Fibroblast of lung (primary cell): ENCODE measurements around the gene ACBD4.

ENCODE experiments used
- CTCF ChIP-seq, 2 donors: IDR thresholded peaks in 1 of 2; conservative IDR thresholded peaks in 1 of 2; 1 replicate in 1 of 2; 2 replicates in 1 of 2; pipeline ENCODE4 v1.5.1; 2011 to 2012; ENCODE audit warnings: low read length in 2 of 2, control low read depth in 1 of 2, inconsistent platforms in 1 of 2, low read depth in 1 of 2, mild to moderate bottlenecking in 1 of 2
- EZH2 ChIP-seq: IDR thresholded peaks from 2 replicates; pipeline ENCODE4 v1.5.1; 2012; ENCODE audit warnings: low read length, control low read depth, mild to moderate bottlenecking; ENCODE audit errors: missing control alignments

GRCh38 chr17:45117848-45118646 is 17.4 kb upstream of the ACBD4 start:
- no peak for TF ChIP-seq CTCF (conservative IDR thresholded peaks at IDR 0.05 in 1 of 2, IDR thresholded peaks at IDR 0.05 in 1 of 2; ENCODE audit: low read depth in 1 of 2, low read length in 2 of 2)
- no peak for TF ChIP-seq EZH2
